SK-N-SH treated with all-trans-retinoic acid at 6 μM for 48 hours (cell line): ENCODE results near the gene IFT57.

Experiments used
- ARNTL ChIP-seq: fragments of 450-650 bp; formaldehyde crosslinking; IDR thresholded peaks from 2 replicates; pipeline ENCODE4 v1.5.0; 2020; ENCODE audit warnings: low read depth, mild to moderate bottlenecking, moderate library complexity, borderline replicate concordance
- CSDC2 ChIP-seq: fragments of 250-450 bp; sonication (Bioruptor Pico); IDR thresholded peaks from 2 replicates; pipeline ENCODE4 v1.5.0; 2020; ENCODE audit warnings: mild to moderate bottlenecking, moderate library complexity
- GLIS3 ChIP-seq: fragments of 250-450 bp; sonication (Bioruptor Pico); IDR thresholded peaks from 2 replicates; pipeline ENCODE4 v1.5.0; 2020; ENCODE audit warnings: mild to moderate bottlenecking, moderate library complexity
- OSR1 ChIP-seq: fragments of 250-450 bp; sonication (Bioruptor Pico); IDR thresholded peaks from 2 replicates; pipeline ENCODE4 v1.8.0; 2022; ENCODE audit warnings: moderate library complexity, mild to moderate bottlenecking, inconsistent platforms
- PATZ1 ChIP-seq: fragments of 250-450 bp; sonication (Bioruptor Pico); IDR thresholded peaks from 2 replicates; pipeline ENCODE4 v1.8.0; 2020; ENCODE audit warnings: mild to moderate bottlenecking, moderate library complexity, borderline replicate concordance
- ZFP30 ChIP-seq: fragments of 450-650 bp; formaldehyde crosslinking; IDR thresholded peaks from 2 replicates; pipeline ENCODE4 v1.5.0; 2022; ENCODE audit warnings: mild to moderate bottlenecking, moderate library complexity
- ZNF565 ChIP-seq: fragments of 450-650 bp; formaldehyde crosslinking; conservative IDR thresholded peaks from 2 replicates; pipeline ENCODE4 v1.5.0; 2020; ENCODE audit warnings: low read depth, mild to moderate bottlenecking, moderate library complexity
- ZNF8 ChIP-seq: fragments of 450-650 bp; formaldehyde crosslinking; IDR thresholded peaks from 2 replicates; pipeline ENCODE4 v1.5.0; 2020; ENCODE audit warnings: mild to moderate bottlenecking, moderate library complexity
- TF ChIP-seq, protein P1 (sequence below): fragments of 250-450 bp; sonication (Bioruptor Pico); IDR thresholded peaks from 2 replicates; pipeline ENCODE4 v1.5.1; 2021; ENCODE audit warnings: mild to moderate bottlenecking, moderate library complexity
- TF ChIP-seq, protein P2 (sequence below): fragments of 250-450 bp; sonication (Bioruptor Pico); IDR thresholded peaks from 2 replicates; pipeline ENCODE4 v1.5.1; 2020; ENCODE audit warnings: low read depth, mild to moderate bottlenecking, moderate library complexity

DNA sequence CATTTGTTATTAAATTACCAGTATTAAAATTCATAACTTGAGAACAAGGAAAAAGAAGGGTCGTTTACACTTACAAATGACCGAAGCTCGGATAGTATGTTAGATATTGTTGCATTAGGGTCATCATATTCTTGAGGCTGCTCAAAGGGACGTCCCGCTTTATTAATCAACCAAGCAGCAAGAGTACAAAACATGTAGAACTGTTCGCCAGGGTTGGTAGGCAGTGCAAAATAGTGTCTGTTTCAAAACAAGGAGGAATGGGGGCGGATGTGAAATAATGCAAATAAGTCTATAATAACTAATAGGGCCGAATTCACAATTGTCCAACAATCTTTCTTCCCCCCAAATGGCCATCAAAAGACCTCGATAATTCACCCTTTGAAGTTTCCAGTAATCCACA, 2.9 kb downstream of the IFT57 start:
- TF ChIP-seq GLIS3: no peak
- no peak for TF ChIP-seq CSDC2
- TF ChIP-seq OSR1 (CRISPR knock-in tag): no peak
- no peak for TF ChIP-seq PATZ1 (CRISPR knock-in tag)
- TF ChIP-seq ZFP30 (CRISPR knock-in tag): no peak
- TF ChIP-seq, protein P1, sequence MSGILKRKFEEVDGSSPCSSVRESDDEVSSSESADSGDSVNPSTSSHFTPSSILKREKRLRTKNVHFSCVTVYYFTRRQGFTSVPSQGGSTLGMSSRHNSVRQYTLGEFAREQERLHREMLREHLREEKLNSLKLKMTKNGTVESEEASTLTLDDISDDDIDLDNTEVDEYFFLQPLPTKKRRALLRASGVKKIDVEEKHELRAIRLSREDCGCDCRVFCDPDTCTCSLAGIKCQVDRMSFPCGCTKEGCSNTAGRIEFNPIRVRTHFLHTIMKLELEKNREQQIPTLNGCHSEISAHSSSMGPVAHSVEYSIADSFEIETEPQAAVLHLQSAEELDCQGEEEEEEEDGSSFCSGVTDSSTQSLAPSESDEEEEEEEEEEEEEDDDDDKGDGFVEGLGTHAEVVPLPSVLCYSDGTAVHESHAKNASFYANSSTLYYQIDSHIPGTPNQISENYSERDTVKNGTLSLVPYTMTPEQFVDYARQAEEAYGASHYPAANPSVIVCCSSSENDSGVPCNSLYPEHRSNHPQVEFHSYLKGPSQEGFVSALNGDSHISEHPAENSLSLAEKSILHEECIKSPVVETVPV (CRISPR knock-in tag): no peak
- TF ChIP-seq, protein P2, sequence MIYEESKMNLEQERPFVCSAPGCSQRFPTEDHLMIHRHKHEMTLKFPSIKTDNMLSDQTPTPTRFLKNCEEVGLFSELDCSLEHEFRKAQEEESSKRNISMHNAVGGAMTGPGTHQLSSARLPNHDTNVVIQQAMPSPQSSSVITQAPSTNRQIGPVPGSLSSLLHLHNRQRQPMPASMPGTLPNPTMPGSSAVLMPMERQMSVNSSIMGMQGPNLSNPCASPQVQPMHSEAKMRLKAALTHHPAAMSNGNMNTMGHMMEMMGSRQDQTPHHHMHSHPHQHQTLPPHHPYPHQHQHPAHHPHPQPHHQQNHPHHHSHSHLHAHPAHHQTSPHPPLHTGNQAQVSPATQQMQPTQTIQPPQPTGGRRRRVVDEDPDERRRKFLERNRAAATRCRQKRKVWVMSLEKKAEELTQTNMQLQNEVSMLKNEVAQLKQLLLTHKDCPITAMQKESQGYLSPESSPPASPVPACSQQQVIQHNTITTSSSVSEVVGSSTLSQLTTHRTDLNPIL (CRISPR knock-in tag): no peak
- no peak for TF ChIP-seq ZNF8 (CRISPR knock-in tag)
- TF ChIP-seq ZNF565 (CRISPR knock-in tag): no peak
- TF ChIP-seq ARNTL (CRISPR knock-in tag): no peak
